Activated T-helper 1 cell treated with anti-CD3 and anti-CD28 coated beads, Interleukin-12 subunit alpha, Interleukin-12 subunit beta, Interleukin-2, Interleukin-4 antibody, amounts not matched to agents 30 ng/mL and 10 ng/mL and 1 ng/mL, durations not matched to agents 14 hours and 24 hours and 36 hours (primary cell): ENCODE measurements around the gene OR56A5. TPM values are rescaled to one million over a fixed set of nuclear protein-coding genes. Genes with fewer than 3 reads are reported as not detected.
"Not testable (repeated sequence)": the region's sequence is repeated elsewhere in the genome, so short reads cannot be mapped to it uniquely, and the experiment has no call there.

Experiments
- DNase-seq: peaks from one replicate; pipeline ENCODE4 v3.0.0; 2021; ENCODE audit warnings: low spot score
- H3K27ac Mint-ChIP-seq: one replicate; pipeline ENCODE4 v1.8.0; 2021; ENCODE audit warnings: mild to moderate bottlenecking, mixed read lengths
- H3K27me3 Mint-ChIP-seq: one replicate; pipeline ENCODE4 v1.8.0; 2022; ENCODE audit warnings: mild to moderate bottlenecking, moderate library complexity, mixed read lengths; ENCODE audit not compliant: insufficient read depth
- H3K36me3 Mint-ChIP-seq: one replicate; pipeline ENCODE4 v1.8.0; 2021; ENCODE audit warnings: low read depth, mixed read lengths
- H3K4me1 Mint-ChIP-seq: one replicate; pipeline ENCODE4 v1.8.0; 2021; ENCODE audit warnings: low read depth, mixed read lengths
- H3K4me3 Mint-ChIP-seq: one replicate; pipeline ENCODE4 v1.8.0; 2021; ENCODE audit warnings: mild to moderate bottlenecking, moderate library complexity, mixed read lengths
- H3K9me3 Mint-ChIP-seq: one replicate; pipeline ENCODE4 v1.8.0; 2021; ENCODE audit warnings: mixed read lengths
- intact Hi-C: fragments of 100-400 bp; cut with micrococcal nuclease; formaldehyde crosslinking; loops from one replicate; pipeline ENCODE4 v1.15.1; 2024
- total RNA-seq: library from RNA; stranded (reverse); gene quantifications from 2 replicates; pipeline ENCODE4 v1.2.3, GENCODE V29; 2022

The OR56A5 gene
- total RNA-seq, 1 donor from 2014 or later = not detected

GRCh38 chr11:5967708-5968107 lies 586 bp downstream of the OR56A5 start:
- DNase-seq = no peak
- Mint-ChIP-seq H3K4me1 (no peaks in the 10 kb centered on the region), H3K27me3 (peaks cover 4% of the 10 kb centered on the region), H3K27ac (no peak overlapping the region), H3K4me3 (no peak overlapping the region), H3K9me3 (peaks cover 15% of the 10 kb centered on the region), H3K36me3 (no peaks in the 10 kb centered on the region)
- intact Hi-C loops = no loop called here

- peaks cover 4% of the 10 kb centered on the region for H3K27me3 Mint-ChIP-seq
- no peak for DNase-seq
- no peak overlapping the region for H3K4me3 Mint-ChIP-seq
- H3K9me3 Mint-ChIP-seq = peaks cover 16% of the 10 kb centered on the region
- no peaks in the 10 kb centered on the region for H3K36me3 Mint-ChIP-seq
- H3K27ac Mint-ChIP-seq = no peak overlapping the region
- intact Hi-C loops = no loop called here
- no peaks in the 10 kb centered on the region for H3K4me1 Mint-ChIP-seq
These were observed 1.3 kb downstream of the OR56A5 start for GRCh38 chr11:5966958-5967357.

GRCh38 chr11:5960704-5961320 lies 7.5 kb downstream of the OR56A5 start:
- peaks cover 16% of the 10 kb centered on the region for H3K9me3 Mint-ChIP-seq
- DNase-seq, H3K27me3 Mint-ChIP-seq, intact Hi-C loops, H3K4me1 Mint-ChIP-seq, H3K4me3 Mint-ChIP-seq, H3K36me3 Mint-ChIP-seq, H3K27ac Mint-ChIP-seq: not testable (repeated sequence)

- H3K27me3 Mint-ChIP-seq = peaks cover 3% of the 10 kb centered on the region
- intact Hi-C loops = no loop called here
- H3K27ac Mint-ChIP-seq = no peak overlapping the region
- no peaks in the 10 kb centered on the region for H3K4me1 Mint-ChIP-seq
- H3K4me3 Mint-ChIP-seq = no peak overlapping the region
- DNase-seq = no peak
- no peaks in the 10 kb centered on the region for H3K36me3 Mint-ChIP-seq
- H3K9me3 Mint-ChIP-seq = no peaks in the 10 kb centered on the region
These were observed 12.7 kb downstream of the OR56A5 start for GRCh38 chr11:5955586-5955985.

GRCh38 chr11:5941951-5942350 lies 26.3 kb downstream of the OR56A5 start, which contains the start of gene OR56A3:
OR56A3 (plus strand) TSS chr11:5942251; CDS start chr11:5947347, 5,096 bp downstream.
- H3K27ac Mint-ChIP-seq = no peak within 1 kb of the TSS
- H3K4me3 Mint-ChIP-seq = no peak within 1 kb of the TSS
- no peaks in the 10 kb centered on the region for H3K4me1 Mint-ChIP-seq
- H3K27me3 Mint-ChIP-seq = peaks cover 5% of the 10 kb centered on the region
- no peaks in the 10 kb centered on the region for H3K9me3 Mint-ChIP-seq
- intact Hi-C loops = no loop called here
- H3K36me3 Mint-ChIP-seq = no peaks in the 10 kb centered on the region
- no peak for DNase-seq

GRCh38 chr11:5940748-5941147 lies 27.5 kb downstream of the OR56A5 start:
- intact Hi-C loops = no loop called here
- no peak overlapping the region for H3K4me3 Mint-ChIP-seq
- no peak overlapping the region for H3K27ac Mint-ChIP-seq

GRCh38 chr11:5938603-5938965 lies 29.7 kb downstream of the OR56A5 start:
- intact Hi-C loops = no loop called here
- peaks cover 7% of the 10 kb centered on the region for H3K9me3 Mint-ChIP-seq
- H3K36me3 Mint-ChIP-seq = no peaks in the 10 kb centered on the region
- no peak for DNase-seq
- peaks cover 2% of the 10 kb centered on the region for H3K27me3 Mint-ChIP-seq
- no peak overlapping the region for H3K27ac Mint-ChIP-seq
- H3K4me1 Mint-ChIP-seq = no peaks in the 10 kb centered on the region
- H3K4me3 Mint-ChIP-seq = no peak overlapping the region

More at GRCh38 chr11:5940748-5941147, 27.5 kb downstream of the OR56A5 start:
- H3K9me3 Mint-ChIP-seq = peaks cover 3% of the 10 kb centered on the region
- H3K4me1 Mint-ChIP-seq = no peaks in the 10 kb centered on the region
- no peak for DNase-seq
- H3K27me3 Mint-ChIP-seq = peaks cover 5% of the 10 kb centered on the region
- H3K36me3 Mint-ChIP-seq = no peaks in the 10 kb centered on the region

- Mint-ChIP-seq H3K27me3 (no peaks in the 10 kb centered on the region), H3K36me3 (no peaks in the 10 kb centered on the region), H3K4me1 (no peaks in the 10 kb centered on the region), H3K9me3 (peaks cover 7% of the 10 kb centered on the region), H3K27ac (no peak overlapping the region), H3K4me3 (no peak overlapping the region)
- no peak for DNase-seq
- intact Hi-C loops = no loop called here
These were observed 30.3 kb downstream of the OR56A5 start for GRCh38 chr11:5937868-5938602.

- Mint-ChIP-seq H3K4me3 (no peak overlapping the region), H3K27ac (no peak overlapping the region), H3K27me3 (no peaks in the 10 kb centered on the region), H3K36me3 (no peaks in the 10 kb centered on the region), H3K9me3 (peaks cover 19% of the 10 kb centered on the region), H3K4me1 (no peaks in the 10 kb centered on the region)
- intact Hi-C loops = no loop called here
- no peak for DNase-seq
These were observed 35.2 kb downstream of the OR56A5 start for GRCh38 chr11:5933116-5933515.

GRCh38 chr11:5932671-5933070 lies 35.6 kb downstream of the OR56A5 start:
- no peak for DNase-seq

GRCh38 chr11:5931061-5931460 lies 37.2 kb downstream of the OR56A5 start:
- no peaks in the 10 kb centered on the region for H3K36me3 Mint-ChIP-seq
- intact Hi-C loops = no loop called here
- H3K4me1 Mint-ChIP-seq = no peaks in the 10 kb centered on the region

More at GRCh38 chr11:5932671-5933070, 35.6 kb downstream of the OR56A5 start:
- Mint-ChIP-seq H3K4me1 (no peaks in the 10 kb centered on the region), H3K27me3 (no peaks in the 10 kb centered on the region), H3K27ac (no peak overlapping the region), H3K36me3 (no peaks in the 10 kb centered on the region), H3K4me3 (no peak overlapping the region), H3K9me3 (peaks cover 19% of the 10 kb centered on the region)
- intact Hi-C loops = no loop called here

GRCh38 chr11:5930614-5931013 lies 37.7 kb downstream of the OR56A5 start:
- DNase-seq = no peak
- Mint-ChIP-seq H3K36me3 (no peaks in the 10 kb centered on the region), H3K27me3 (no peaks in the 10 kb centered on the region), H3K27ac (no peak overlapping the region), H3K4me1 (no peaks in the 10 kb centered on the region), H3K9me3 (peaks cover 15% of the 10 kb centered on the region), H3K4me3 (no peak overlapping the region)
- intact Hi-C loops = no loop called here

More at GRCh38 chr11:5931061-5931460, 37.2 kb downstream of the OR56A5 start:
- no peak for DNase-seq
- H3K27me3 Mint-ChIP-seq = no peaks in the 10 kb centered on the region
- no peak overlapping the region for H3K27ac Mint-ChIP-seq
- no peak overlapping the region for H3K4me3 Mint-ChIP-seq
- peaks cover 19% of the 10 kb centered on the region for H3K9me3 Mint-ChIP-seq

- intact Hi-C loops = no loop called here
- Mint-ChIP-seq H3K4me1 (no peaks in the 10 kb centered on the region), H3K4me3 (no peak overlapping the region), H3K27me3 (no peaks in the 10 kb centered on the region), H3K27ac (no peak overlapping the region), H3K36me3 (no peaks in the 10 kb centered on the region), H3K9me3 (peaks cover 12% of the 10 kb centered on the region)
- DNase-seq = no peak
These were observed 38.5 kb downstream of the OR56A5 start for GRCh38 chr11:5929571-5930368.
